GM19468 (cell line): ENCODE data around the gene RAD51B.

Source experiments
- ATAC-seq: cut with Tn5 transposase; IDR thresholded peaks from one replicate; pipeline ENCODE4 v1.9.1; 2021; ENCODE audit warnings: mild to moderate bottlenecking, moderate library complexity, moderate number of reproducible peaks; ENCODE audit not compliant: unreplicated experiment; ENCODE audit errors: extremely low read depth

Gene RAD51B

DNA sequence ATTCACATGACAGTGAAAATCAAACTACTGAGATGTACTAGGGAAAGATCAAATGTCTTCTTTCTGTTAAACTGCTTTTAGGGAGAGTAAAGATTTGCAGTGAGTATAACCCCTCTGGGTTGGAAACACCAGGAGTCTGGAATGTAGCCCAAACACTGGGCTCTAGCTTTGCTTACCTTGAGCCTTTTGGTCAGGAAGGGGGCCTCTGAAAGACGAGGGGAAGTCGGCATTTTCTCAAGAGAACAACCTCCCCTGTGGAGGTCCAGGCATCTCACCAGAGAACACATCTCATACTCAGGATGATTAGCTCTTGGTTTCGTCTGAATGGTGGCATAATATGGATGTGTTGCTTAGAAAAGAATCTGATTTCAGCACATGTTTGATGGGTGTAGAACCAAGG is 804.2 kb downstream of the RAD51B start:
- ATAC-seq: no peak

DNA sequence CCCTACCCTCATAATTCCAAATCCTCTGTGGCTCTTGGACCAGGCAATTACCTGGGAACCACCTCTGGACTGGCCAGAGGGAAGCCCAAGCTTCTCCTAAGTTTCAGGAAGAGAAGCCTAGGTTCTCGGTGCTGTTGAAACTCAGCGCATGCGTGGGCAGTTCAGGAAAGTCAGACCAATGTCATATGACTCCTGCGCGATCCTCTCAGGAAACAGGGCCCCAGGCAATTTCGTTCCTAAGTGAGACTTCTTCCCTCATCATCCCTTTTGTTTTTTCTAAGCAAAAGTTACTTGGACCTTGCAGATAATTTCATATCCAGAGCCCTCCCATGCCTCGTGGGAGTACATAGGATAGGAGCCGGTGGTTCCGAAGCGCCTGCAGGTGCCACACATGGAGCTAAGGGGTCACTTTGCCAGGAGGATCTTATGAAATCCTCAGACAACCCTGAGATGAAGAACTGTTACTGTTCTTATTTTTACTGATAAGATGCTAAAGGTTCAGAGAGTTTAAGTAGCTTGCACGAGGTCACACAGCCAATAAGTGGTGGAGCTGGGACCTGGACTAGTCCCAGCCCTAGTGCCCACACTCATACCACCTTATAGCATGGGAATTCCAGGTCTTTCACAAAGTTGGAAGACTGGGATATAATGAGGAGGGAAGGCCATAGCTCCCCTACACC is 805.1 kb downstream of the RAD51B start:
- ATAC-seq: no peak

DNA sequence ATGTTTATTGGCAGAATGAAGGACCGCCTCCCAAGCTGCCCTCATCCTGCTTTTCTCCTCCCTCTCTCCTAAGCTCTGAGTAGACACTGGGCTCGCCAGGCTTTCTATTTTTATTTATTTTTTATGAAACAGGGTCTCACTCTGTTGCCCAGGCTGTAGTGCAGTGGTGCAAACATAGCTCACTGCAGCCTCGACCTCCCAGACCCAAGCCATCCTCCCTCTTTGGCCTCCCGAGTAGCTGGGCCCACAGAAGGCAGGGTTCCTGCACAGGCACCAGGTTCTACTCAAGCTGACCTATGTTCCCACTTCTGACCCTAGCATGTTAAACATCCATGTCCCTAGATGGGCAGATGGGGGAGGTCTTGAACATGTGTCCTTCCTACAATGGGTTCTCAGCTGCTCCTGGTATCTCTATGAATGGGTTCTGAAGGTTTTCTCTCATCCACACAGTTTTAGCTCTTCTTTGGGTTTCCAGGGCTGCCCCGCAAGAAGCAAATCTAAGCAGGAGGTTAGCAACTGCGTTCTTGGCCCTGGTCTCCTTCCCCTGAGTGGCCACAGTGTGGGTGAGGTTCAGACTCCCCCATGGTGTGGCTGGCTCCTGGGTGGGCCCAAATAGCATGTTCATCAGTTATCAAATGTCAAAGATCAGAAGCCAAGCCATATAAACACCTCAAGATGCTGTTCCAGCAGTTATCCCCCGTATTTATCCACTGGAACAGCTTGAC is 805.9 kb downstream of the RAD51B start:
- no peak for ATAC-seq

DNA sequence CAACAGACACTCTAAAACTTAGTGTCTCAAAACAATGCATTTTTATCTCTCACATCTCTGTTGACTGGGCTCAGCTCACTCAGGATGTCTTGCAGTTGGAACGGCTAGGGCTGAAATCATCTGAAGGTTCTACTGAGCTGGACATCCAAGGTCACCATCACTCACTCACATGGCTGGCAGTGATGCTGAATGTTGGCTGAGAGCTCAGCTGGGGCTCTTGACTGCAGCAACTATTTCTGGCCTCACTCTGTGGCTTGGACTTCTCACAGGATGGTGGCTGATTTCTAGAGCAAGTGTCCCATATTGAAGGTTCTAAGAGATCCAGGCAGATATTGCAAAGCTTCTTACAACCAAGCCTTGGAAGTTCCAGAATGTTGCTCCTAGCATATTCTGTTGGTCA is 806.8 kb downstream of the RAD51B start:
- ATAC-seq: no peak

DNA sequence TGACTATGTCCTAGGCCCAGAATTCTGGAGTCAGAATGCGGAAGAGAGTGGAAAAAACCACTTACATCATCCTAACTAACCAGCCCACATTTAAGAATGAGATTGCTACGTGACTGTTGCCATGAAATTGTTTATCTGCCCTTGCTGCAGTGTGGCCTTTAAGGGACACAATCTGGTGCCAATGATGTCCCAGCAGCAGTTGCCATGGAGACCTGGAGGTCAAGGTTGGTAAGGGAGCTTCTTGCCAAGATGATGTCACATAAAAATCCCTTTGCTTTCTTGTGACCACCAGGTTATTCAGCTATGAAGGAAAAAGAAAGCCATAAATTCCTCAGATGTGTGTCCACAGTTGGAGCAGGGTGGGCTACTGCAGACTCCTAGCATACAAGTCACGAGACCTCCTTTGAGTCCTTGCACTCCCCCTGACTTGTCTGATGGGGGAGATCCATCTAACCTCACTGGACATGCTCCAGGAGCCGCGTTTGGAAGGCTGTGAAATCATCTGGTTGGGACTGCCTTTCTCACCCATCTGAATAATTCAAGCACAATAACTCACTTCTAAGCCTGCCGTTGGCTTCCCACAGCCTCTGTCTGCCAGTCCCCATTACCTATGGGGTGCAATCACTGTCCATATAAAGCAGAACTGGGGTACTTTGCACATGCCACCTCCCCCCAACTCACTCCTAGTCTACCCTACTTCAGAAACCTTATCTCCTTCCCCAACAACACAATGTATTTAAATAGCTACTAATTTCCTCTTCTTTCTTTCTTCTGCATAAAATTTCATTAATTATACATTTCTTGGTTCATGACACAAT is 807.7 kb downstream of the RAD51B start:
- no peak for ATAC-seq

DNA sequence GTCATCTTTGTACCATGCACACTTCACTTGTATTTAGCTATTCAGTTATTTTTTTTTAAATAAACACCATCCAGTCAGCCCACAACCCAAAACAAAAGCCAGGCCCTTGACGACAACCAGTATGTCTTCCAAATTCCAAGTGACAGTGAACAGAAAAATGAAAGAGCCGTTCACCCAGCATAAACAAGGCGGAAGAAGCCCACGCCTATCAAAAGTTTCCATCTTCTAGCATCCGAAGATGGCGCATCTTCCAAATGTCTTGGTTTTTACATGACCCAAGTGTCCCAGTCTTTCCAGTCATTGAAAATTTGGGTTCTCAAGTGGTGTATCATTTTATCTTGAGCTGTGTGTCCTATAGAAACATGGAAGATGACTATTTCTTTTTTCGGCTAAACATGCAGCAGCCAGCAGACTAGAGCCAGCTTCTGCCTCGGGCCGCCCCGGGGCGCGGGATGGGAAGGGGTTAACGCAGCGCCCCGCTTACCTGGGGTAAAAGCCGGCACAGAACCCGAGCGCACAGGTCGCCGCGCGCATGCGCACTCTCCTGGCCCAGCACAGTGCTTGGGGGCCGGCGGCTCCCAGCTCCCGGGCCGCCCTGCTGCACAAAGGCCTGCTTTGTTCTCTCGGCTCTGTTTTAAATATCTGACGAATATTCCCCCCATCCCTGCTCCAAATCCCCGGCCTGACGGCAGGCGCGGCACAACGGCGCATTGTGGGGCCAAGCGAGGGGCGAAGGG is 808.5 kb downstream of the RAD51B start:
- no peak for ATAC-seq

DNA sequence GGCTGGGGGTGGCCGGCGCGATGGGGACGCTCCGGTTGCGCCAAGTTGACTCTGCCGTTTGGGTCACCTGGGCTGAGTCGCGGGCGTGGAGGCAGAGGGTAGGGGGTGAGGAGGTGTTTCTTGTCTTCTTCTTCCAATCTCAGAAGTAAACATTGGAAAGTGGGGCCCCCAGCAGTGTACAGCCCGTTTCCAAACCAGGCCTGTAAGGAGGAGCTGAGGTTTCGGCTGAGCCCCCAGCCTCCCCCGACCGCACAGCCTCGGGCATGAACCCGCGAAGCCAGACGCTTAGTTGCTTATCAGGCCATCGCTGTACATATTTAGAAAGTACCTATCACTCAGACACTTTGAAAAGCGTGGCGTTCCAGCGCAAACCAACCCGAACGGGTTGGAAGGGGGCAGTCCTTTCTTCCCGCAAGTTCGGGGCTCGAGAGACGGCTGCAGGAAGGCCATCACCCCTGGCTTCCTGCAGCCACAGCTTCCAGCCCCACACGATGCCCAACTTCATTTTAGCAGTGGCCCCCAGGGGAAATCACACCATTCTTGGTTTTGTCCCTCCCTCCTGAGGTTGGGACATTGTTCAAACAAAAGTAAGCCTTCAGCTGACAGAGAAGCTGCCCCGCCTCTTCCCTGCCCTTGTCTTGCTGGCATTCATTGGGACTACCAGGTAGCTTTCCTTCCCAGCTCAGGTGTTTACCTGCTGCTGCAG is 809.2 kb downstream of the RAD51B start:
- ATAC-seq: no peak

DNA sequence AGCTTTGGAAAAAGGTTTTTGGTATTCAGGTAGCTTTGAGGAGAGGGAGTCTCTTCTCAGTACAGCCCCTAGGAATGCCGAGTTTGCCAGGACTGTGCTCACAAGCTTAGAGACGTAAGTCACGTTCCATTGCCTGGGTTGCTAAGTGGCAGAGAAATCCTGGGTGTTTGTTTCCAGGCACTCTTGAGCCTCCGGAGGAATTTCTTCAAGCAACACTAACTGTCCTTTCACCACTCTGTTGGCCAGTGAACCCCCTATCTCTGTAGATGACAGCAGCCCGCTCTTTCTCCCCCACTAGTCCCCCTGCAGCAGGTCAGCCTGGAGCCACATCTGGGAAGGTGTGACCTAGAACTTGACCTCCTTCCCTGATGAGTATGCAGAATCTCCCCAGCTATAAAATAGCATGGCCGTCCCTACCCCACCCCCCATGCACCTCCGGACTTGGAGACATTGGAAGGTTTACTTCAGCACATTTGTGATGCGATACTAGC is 810.5 kb downstream of the RAD51B start:
- no peak for ATAC-seq

DNA sequence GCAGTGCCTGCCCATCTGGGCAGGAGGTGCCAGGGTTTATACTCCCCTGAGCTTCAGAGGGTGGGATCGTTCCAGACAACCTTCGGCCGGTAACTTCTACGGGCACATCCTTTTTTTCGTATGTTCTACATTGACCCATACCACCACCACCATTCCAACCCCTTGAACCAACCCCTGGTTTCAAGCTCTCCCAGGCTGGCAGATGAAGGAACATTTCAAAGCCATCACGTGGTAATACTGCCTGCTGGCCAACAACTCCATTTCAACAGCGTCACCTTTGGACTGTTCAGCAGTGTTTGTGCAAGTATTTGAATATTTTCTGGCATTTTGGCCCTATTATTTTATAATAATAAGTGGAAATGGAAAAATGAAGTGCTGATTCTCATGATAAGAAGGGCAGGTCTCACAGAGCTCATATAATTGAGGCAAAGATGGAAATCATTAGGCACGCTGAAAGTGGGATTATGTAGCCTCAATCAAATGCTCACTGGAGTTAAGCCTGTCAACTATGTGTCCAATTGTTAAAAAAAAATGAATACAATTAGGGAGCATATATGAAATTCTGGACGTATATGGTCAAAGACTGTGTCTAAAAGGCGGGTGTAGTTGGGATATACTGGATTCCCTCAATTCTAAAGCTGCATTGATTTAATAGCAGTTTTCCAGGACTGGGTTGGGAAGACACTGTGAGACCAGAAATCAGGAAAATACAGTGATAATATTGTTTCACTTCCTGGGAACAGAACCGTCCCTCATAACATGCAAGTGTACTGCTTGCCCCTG is 811.2 kb downstream of the RAD51B start:
- ATAC-seq: no peak

DNA sequence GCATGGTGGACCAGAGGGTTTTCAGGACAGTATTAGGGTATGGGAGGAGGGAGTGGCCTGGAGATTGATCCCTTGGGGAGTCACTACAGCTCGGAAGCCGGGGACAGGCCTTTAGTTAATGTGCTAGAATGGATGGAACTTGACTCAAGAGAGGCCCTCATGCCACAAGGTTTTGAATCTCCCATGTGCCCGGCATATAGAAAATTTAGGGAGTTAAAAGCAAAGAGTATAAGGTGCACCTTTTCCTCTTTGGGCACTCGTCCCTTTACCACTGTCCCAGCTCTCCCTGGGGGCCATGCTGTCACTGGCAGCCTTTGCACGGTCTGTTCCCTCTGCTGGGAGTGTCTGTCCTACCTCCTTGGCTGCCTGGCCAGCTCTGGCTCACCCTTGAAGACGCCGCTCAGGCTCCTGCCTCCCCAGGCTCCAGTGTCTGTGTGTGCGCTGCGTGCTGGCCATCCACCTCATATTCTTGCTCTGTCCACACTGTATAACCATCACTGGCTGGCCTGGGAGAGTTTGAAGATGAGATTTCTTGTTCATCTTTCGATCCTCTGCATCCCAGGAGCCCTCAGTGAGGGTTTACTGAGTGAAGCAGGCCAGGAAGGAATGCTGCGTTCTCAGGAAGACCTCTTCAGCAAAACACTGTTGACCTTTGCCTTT is 811.9 kb downstream of the RAD51B start:
- no peak for ATAC-seq

DNA sequence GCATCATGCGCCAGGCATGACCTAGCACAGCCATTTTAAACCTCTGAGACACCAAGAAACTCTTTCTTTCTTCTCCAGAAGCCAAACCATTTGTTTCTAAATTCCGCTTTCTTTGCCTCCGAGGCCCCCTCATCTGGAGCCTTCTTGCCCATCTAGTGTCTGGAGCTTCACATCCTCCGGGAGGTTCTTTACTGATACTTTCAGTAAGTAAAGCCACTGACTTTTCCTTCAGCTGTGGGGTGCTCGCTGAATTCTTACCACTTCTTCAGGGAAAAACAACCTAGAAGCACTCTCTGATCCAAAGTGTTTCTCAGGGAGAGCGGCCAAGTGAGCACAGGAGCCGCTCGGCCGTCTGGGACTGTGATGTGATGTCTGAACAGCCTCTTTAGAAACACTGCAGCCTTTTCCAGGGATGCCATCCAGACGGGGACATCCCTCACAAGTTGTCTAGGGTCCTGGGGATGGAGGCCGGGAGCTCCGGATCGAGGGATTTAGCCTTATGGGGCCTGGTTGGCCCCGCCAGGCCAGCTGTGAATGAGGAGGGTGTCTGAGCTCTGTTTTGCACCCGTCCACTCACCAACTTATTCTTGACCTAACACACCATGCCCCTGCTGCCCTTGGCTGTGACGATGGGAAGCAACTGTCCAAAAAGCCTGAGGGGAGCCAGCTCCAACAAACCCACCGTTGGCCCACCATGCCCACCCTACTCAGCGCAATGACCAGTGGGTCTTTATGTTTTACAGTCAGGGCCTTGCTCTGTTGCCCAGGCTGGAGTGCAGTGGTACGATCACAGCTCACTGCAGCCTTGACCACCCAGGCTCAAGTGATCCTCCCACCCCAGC is 812.7 kb downstream of the RAD51B start:
- no peak for ATAC-seq

DNA sequence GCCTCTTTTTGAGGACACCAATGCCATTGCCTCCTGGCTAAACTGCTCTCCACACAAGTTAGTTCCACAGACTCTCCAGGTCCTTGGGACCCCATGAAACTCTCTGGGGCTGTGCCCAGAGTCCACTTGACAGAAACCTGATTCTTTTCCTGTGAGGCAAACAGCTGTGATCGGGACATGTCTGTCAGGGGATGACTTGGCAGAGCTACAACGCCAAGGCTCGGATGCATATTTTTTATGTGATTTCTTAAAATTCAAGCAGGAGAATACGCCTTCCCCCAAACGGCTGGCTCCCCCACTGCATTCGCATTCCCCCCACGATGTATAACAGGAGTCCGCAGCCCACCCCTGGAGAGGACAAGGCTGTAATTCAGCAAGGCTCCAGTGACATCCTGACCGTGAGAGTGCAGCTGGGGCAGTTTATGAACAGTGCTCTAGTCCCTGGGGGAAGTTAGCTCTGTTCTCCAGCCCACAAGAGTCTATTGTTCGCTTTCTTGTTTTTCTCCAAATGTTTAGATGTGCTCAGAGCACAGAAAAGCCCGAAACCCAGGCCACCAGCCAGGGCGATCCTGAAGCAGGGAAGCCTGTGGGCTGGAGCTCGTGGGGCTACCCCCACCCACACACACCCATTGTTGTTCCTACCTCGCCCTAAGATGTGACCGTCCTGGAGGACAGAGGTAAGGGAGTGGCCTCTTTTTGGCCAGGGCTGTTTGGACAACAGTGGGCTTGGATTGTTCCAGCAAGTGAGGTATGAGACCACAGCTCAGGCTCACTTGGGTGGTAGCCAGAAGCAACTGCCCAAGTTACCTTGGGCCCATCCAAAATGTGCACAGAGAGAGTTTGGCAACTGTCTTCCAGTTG is 813.8 kb downstream of the RAD51B start:
- ATAC-seq: no peak

DNA sequence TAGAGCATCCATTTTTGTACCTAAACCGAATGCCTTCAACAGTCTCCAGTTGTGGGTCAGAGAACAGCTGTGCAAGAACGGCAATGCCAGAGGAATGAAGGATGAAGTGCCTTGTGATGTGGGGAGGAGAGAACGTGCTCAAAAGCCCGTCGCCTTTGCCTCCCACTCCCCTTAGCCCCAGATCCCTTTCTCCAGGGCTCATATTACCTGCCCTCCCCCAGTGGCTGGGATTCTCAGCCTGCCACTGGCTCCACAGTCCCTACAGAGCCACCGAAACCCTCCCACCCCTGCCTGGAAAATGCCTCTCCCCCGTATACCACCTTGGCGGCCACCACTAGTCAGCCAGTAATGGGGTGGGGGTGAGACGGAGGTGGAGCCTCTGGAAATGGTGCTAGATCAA is 814.8 kb downstream of the RAD51B start:
- no peak for ATAC-seq

DNA sequence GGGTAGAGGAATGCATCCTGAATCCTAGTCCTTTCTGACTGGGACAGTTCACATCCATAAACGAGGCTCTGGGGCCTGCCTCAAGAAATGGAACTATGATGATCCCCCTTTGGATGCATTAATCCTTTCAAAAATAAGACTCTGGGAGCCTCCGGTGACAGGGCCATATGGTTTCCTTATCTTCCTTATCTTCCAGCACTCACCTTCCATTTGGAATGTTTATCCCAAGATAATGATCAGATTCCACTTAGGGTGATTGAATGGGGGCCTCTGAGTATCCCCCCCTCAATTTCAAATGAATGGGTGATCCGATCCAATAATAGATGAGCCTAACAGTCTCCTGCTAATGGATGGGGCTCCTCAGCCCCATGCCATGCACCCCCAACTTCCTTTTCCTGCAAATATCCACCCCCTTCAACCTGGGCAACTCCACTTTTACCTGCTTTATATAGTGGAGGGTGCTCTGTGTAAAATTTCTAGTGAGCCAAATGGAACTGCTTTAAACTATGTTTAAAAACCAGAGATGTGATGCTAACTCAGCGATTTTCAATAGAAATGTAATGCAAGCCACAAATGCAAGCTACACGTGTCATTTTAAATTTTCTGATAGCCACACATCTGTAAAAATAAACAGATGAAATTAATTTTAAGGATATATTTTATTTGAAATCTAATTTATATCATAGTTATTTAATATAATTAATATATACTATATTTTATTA is 815.5 kb downstream of the RAD51B start:
- no peak for ATAC-seq

DNA sequence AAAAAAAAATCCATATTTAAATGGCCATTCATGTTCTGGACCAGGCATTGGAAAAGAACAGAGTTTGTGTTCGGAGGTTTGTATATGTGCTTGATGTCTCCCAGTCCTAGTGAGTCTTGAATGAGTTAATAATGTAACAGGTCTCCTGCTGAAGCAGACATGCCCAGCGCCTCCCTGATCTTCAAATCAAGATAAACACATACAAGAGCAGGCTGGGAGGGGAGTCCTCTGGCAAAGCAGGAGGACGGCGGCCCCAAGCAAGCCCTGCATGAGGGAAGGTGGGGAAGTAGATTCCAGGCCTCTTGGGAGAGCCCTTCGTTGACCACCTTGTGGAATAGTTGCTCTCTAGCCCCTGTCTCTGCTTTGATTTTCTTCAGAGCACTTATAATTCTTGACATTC is 817.0 kb downstream of the RAD51B start:
- ATAC-seq: no peak
